Nephron progenitor cell (in vitro differentiated cells): Measurements from ENCODE around the gene TFE3.

Source experiments
- DNase-seq: peaks from one replicate; pipeline ENCODE4 v3.0.0; 2021
- H3K27ac Mint-ChIP-seq: 2 replicates; pipeline ENCODE4 v1.8.0; 2021; ENCODE audit warnings: mild to moderate bottlenecking, moderate library complexity, mixed read lengths
- H3K27me3 Mint-ChIP-seq: 2 replicates; pipeline ENCODE4 v1.8.0; 2021; ENCODE audit warnings: mild to moderate bottlenecking, low read depth, mixed read lengths; ENCODE audit not compliant: poor library complexity
- H3K36me3 Mint-ChIP-seq: 2 replicates; pipeline ENCODE4 v1.8.0; 2021; ENCODE audit warnings: low read depth, mixed read lengths
- H3K4me1 Mint-ChIP-seq: 2 replicates; pipeline ENCODE4 v1.8.0; 2021; ENCODE audit warnings: mixed read lengths
- H3K4me3 Mint-ChIP-seq: 2 replicates; pipeline ENCODE4 v1.8.0; 2021; ENCODE audit warnings: mild to moderate bottlenecking, moderate library complexity, mixed read lengths
- H3K9me3 Mint-ChIP-seq: 2 replicates; pipeline ENCODE4 v1.8.0; 2021; ENCODE audit warnings: mild to moderate bottlenecking, moderate library complexity, mixed read lengths
- CTCF ChIP-seq: fragments of 200-600 bp; sonication (generic); IDR thresholded peaks from 2 replicates; pipeline ENCODE4 v1.5.0; 2021; ENCODE audit warnings: antibody characterized with exemption

The TFE3 gene

DNA sequence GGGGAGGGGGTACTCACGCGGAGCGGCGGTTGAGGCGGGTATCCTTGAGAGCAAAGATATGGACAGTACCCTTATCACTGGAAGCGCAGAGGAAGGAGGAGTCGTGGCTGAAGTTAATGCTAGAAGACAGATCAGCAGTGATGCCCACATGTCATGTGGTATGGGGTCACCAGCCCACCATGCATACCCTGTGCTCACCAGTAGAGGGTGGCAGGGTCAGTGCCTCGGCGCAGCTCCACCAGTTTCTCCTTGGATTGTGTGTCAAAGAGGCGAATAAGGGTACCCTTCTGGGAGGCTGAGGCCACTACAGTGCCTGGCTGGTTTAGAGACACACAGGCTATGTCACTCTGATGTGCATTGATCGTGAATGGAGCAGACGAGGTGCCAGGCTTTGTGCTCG lies 32.2 kb upstream of the TFE3 start:
- peaks cover 27% of the 10 kb centered on the region for H3K4me1 Mint-ChIP-seq
- no peak for TF ChIP-seq CTCF
- no peak overlapping the region for H3K27ac Mint-ChIP-seq
- no peak overlapping the region for H3K4me3 Mint-ChIP-seq
- H3K27me3 Mint-ChIP-seq = no peaks in the 10 kb centered on the region
- H3K9me3 Mint-ChIP-seq = peaks cover 49% of the 10 kb centered on the region
- DNase-seq = no peak
- H3K36me3 Mint-ChIP-seq = peaks cover 6% of the 10 kb centered on the region

DNA sequence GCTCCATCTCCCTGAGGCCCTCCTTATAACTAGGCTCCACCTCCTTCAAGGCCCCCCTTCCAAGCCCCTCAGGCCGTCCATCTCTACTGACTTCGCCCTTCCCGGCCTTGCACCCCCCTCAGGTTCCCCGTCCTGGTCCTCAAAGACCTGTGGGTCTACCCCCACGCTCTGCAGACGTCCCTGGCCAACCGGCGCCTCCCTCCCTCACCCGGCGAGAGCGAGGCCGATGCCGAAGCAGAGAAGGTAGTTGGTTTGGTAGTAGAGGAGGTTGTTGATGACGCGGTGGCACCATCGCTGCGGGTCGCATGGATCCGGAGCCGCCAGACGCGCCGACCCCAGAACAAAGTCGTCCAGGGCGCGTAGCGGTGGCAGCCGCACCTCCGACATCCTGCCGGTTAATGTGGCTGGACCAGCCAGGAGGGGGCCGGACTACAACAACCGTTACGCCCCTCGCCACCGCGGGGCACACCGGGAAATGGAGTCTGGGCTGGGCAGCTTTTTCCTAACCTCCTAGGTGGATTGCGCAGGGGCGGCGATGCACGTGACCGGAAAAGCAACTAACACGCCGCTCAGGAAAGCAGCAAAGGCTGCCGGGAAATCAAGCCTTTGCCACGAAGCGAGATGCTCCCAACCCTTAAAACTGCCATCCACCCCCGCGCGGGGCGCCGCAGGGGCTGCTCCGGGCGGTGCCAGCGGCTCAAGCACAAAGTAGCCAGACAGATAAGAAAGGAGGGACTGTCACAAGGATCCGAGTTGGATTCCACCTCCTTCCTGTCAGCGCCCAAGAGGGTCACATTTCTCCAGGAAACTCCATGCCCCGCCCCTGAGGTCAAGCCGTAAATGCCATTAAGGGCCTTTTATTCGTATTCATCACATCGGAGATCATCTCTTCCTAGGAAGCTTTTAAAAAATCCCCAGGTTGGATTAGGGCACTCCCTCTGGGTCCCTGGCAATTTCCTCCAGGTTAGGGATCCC lies 30.7 kb upstream of the TFE3 start, which contains the start of gene PRAF2:
TSS of gene PRAF2 (minus strand) at position 402 of the 975 bp plus-strand sequence. CDS start at position 387, 15 bp downstream.
- peak; percentile 83 for DNase-seq
- TF ChIP-seq CTCF = no peak
- Mint-ChIP-seq H3K9me3 (peaks cover 51% of the 10 kb centered on the region), H3K36me3 (peaks cover 6% of the 10 kb centered on the region), H3K27me3 (no peaks in the 10 kb centered on the region), H3K4me3 (peak within 1 kb of the TSS; percentile 85), H3K27ac (peak within 1 kb of the TSS; percentile 45), H3K4me1 (peaks cover 19% of the 10 kb centered on the region)

DNA sequence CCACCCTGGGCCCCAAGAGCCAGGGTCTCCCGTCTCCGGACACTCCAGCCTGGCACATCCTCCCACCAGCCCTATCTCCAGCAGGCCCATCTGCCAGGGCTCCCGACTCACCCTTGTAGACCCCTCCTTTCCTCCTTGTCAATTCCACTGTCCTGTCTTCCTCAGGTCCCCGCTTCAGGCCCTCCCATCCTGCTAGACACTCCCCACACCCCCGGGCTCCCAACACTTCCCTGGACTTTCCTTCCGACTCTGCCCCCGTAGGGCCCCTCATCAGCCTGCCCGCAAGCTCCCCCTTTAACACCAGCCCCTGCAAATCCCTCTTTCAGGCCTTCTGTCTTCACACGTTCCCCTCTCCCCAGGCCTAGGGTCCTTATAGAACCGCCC lies 29.5 kb upstream of the TFE3 start:
- Mint-ChIP-seq H3K4me1 (peaks cover 15% of the 10 kb centered on the region), H3K36me3 (peaks cover 6% of the 10 kb centered on the region), H3K4me3 (peak overlapping the region; percentile 85), H3K9me3 (peaks cover 50% of the 10 kb centered on the region), H3K27me3 (no peaks in the 10 kb centered on the region), H3K27ac (no peak overlapping the region)
- DNase-seq = no peak
- no peak for TF ChIP-seq CTCF

- no peak for DNase-seq
- H3K27ac Mint-ChIP-seq = no peak overlapping the region
- peaks cover 6% of the 10 kb centered on the region for H3K36me3 Mint-ChIP-seq
- peak overlapping the region; percentile 85 for H3K4me3 Mint-ChIP-seq
- peaks cover 50% of the 10 kb centered on the region for H3K9me3 Mint-ChIP-seq
- TF ChIP-seq CTCF = no peak
- no peaks in the 10 kb centered on the region for H3K27me3 Mint-ChIP-seq
- H3K4me1 Mint-ChIP-seq = peaks cover 15% of the 10 kb centered on the region
Measured at GRCh38 chrX:49071877-49072711, 28.9 kb upstream of the TFE3 start.

- no peak overlapping the region for H3K4me3 Mint-ChIP-seq
- H3K36me3 Mint-ChIP-seq = peaks cover 6% of the 10 kb centered on the region
- no peak overlapping the region for H3K27ac Mint-ChIP-seq
- peaks cover 15% of the 10 kb centered on the region for H3K4me1 Mint-ChIP-seq
- no peak for DNase-seq
- peaks cover 59% of the 10 kb centered on the region for H3K9me3 Mint-ChIP-seq
- TF ChIP-seq CTCF = no peak
- H3K27me3 Mint-ChIP-seq = no peaks in the 10 kb centered on the region
Measured at GRCh38 chrX:49070988-49071387, 27.8 kb upstream of the TFE3 start.
